Right atrium auricular region (tissue), 2 donors: Measurements from ENCODE around the gene OR9I1. TPM values are rescaled to one million over a fixed set of nuclear protein-coding genes. Genes with fewer than 3 reads are reported as not detected.

Experiments used
- DNase-seq: peaks from one replicate; pipeline ENCODE4 v3.0.0-alpha.2; 2019; ENCODE audit warnings: low spot score
- H3K27ac ChIP-seq, 2 donors: fragments of 200-600 bp; sonication (generic); 1 replicate in 1 of 2; 2 replicates in 1 of 2; pipeline ENCODE4 v1.5.1; 2016 to 2019
- H3K27me3 ChIP-seq, 2 donors: fragments of 200-600 bp; sonication (generic); one replicate each; pipeline versions ENCODE4 v1.5.1 to v1.6.0; 2017 to 2019
- H3K36me3 ChIP-seq: fragments of 200-600 bp; sonication (generic); one replicate; pipeline ENCODE4 v1.5.1; 2016
- H3K4me1 ChIP-seq, 2 donors: fragments of 200-600 bp; sonication (generic); one replicate each; pipeline versions ENCODE4 v1.5.1 to v1.6.0; 2017 to 2019
- H3K4me3 ChIP-seq, 2 donors: fragments of 200-600 bp; sonication (generic); 1 replicate in 1 of 2; 2 replicates in 1 of 2; pipeline ENCODE4 v1.5.1; 2017 to 2019; ENCODE audit warnings: mild to moderate bottlenecking in 1 of 2, moderate library complexity in 1 of 2
- H3K9me3 ChIP-seq, 2 donors: fragments of 200-600 bp; sonication (generic); one replicate each; pipeline ENCODE4 v1.5.1; 2019
- CTCF ChIP-seq, 2 donors: fragments of 200-600 bp; sonication (generic); IDR thresholded peaks; one replicate each; pipeline ENCODE4 v1.5.1; 2019; ENCODE audit warnings: antibody characterized with exemption in 2 of 2
- total RNA-seq, 2 donors: library from RNA; depleted of rRNA; stranded (reverse); fragments of >200 nt; gene quantifications; one replicate each; pipeline ENCODE4 v1.1.0, GENCODE V29; 2016

OR9I1 gene
- not detected for total RNA-seq

- no peaks in the 10 kb centered on the region for H3K9me3 ChIP-seq
- H3K4me1 ChIP-seq, result no peaks in the 10 kb centered on the region
- H3K27ac ChIP-seq, result no peak within 1 kb of the TSS
- H3K4me3 ChIP-seq, result no peak within 1 kb of the TSS
- H3K27me3 ChIP-seq, result no peaks in the 10 kb centered on the region
- H3K36me3 ChIP-seq, result no peaks in the 10 kb centered on the region
- no peak for TF ChIP-seq CTCF (IDR thresholded peaks at IDR 0.05)
- no peak for DNase-seq
Measured at GRCh38 chr11:58125469-58125868, at the start of gene OR9I1. Gene OR9I1, minus strand, starts transcription at chr11:58125530. Its CDS starts 6,086 bp downstream, at chr11:58119444.

- no peak for TF ChIP-seq CTCF (IDR thresholded peaks at IDR 0.05)
- no peak for DNase-seq
- Histone ChIP-seq H3K9me3 (no peaks in the 10 kb centered on the region), H3K27ac (no peak overlapping the region), H3K4me3 (no peak overlapping the region), H3K36me3 (no peaks in the 10 kb centered on the region), H3K4me1 (no peaks in the 10 kb centered on the region), H3K27me3 (no peaks in the 10 kb centered on the region)
Measured at GRCh38 chr11:58165504-58166106, 40.3 kb upstream of the OR9I1 start.

- Histone ChIP-seq H3K9me3 (peaks cover 0 to under 1% of the 10 kb centered on the region in 2 donors), H3K4me1 (no peaks in the 10 kb centered on the region), H3K27ac (no peak overlapping the region), H3K27me3 (no peaks in the 10 kb centered on the region), H3K36me3 (no peaks in the 10 kb centered on the region), H3K4me3 (no peak overlapping the region)
- no peak for DNase-seq
- TF ChIP-seq CTCF (IDR thresholded peaks at IDR 0.05), result no peak
Measured at GRCh38 chr11:58164990-58165389, 39.7 kb upstream of the OR9I1 start.

GRCh38 chr11:58164389-58164788, 39.1 kb upstream of the OR9I1 start:
- Histone ChIP-seq H3K9me3 (peaks cover 0 to 3% of the 10 kb centered on the region in 2 donors), H3K27me3 (no peaks in the 10 kb centered on the region), H3K4me1 (no peaks in the 10 kb centered on the region), H3K36me3 (no peaks in the 10 kb centered on the region), H3K4me3 (no peak overlapping the region), H3K27ac (no peak overlapping the region)
- DNase-seq, result no peak
- TF ChIP-seq CTCF (IDR thresholded peaks at IDR 0.05), result no peak

GRCh38 chr11:58152781-58153180, 27.5 kb upstream of the OR9I1 start:
- Histone ChIP-seq H3K9me3 (no peaks in the 10 kb centered on the region), H3K36me3 (no peaks in the 10 kb centered on the region), H3K27me3 (no peaks in the 10 kb centered on the region), H3K4me1 (no peaks in the 10 kb centered on the region), H3K27ac (no peak overlapping the region), H3K4me3 (no peak overlapping the region)
- no peak for TF ChIP-seq CTCF (IDR thresholded peaks at IDR 0.05)
- no peak for DNase-seq

GRCh38 chr11:58142761-58143160, 17.4 kb upstream of the OR9I1 start:
- DNase-seq, result no peak
- Histone ChIP-seq H3K27me3 (no peaks in the 10 kb centered on the region), H3K9me3 (no peaks in the 10 kb centered on the region), H3K4me3 (no peak overlapping the region), H3K36me3 (no peaks in the 10 kb centered on the region), H3K4me1 (no peaks in the 10 kb centered on the region), H3K27ac (no peak overlapping the region)
- TF ChIP-seq CTCF (IDR thresholded peaks at IDR 0.05), result no peak
